ENCODE data around the gene ZNF644.

DNA sequence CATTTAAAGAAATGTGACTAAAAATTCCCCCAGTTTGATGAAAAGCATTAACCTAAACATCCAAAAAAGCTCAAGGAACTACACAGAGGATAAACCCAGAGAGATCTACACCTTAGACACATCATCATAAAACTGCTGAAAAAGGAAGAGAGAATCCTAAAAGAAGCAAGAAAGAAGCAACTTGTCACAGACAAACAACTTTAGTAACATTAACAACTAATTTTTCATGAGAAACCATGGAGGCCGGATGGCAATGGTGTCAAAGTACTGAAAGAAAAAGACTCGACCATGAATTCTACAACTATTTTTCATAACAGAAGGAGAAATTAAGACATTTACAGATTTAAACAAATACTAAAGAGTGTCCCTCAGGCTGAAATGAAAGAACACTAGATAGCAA, 17.7 kb downstream of the ZNF644 start:
- TF ChIP-seq, protein P1, sequence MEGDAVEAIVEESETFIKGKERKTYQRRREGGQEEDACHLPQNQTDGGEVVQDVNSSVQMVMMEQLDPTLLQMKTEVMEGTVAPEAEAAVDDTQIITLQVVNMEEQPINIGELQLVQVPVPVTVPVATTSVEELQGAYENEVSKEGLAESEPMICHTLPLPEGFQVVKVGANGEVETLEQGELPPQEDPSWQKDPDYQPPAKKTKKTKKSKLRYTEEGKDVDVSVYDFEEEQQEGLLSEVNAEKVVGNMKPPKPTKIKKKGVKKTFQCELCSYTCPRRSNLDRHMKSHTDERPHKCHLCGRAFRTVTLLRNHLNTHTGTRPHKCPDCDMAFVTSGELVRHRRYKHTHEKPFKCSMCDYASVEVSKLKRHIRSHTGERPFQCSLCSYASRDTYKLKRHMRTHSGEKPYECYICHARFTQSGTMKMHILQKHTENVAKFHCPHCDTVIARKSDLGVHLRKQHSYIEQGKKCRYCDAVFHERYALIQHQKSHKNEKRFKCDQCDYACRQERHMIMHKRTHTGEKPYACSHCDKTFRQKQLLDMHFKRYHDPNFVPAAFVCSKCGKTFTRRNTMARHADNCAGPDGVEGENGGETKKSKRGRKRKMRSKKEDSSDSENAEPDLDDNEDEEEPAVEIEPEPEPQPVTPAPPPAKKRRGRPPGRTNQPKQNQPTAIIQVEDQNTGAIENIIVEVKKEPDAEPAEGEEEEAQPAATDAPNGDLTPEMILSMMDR (IDR thresholded peaks at IDR 0.05) = no peak
- no peak for TF ChIP-seq ZFX (IDR thresholded peaks at IDR 0.05; ENCODE audit: borderline replicate concordance)

Data from 22Rv1 (cell line).